H1 (cell line): ENCODE data around the gene SCGB3A1. TPM values are rescaled to one million over a fixed set of nuclear protein-coding genes. Genes with fewer than 3 reads are reported as not detected.

Source experiments
- CTCF ChIA-PET: fragments of 300-600 bp; sonication (Branson Sonifier 250); formaldehyde crosslinking; loops from one replicate; lab custom pipeline; 2021; ENCODE audit not compliant: partially characterized antibody; lab: Charles Lee
- POLR2A ChIA-PET: fragments of 300-600 bp; sonication (Branson Sonifier 250); formaldehyde crosslinking; loops from one replicate; lab custom pipeline; 2021; ENCODE audit warnings: inconsistent platforms; ENCODE audit not compliant: partially characterized antibody; lab: Charles Lee
- DNase-seq, 2 experiments: peaks; one replicate each; pipeline versions ENCODE4 v3.0.0 to v3.0.0-alpha.2; 2010 to 2022; ENCODE audit warnings: low spot score in 2 of 2, low read depth in 1 of 2, mixed read lengths in 1 of 2
- FAIRE-seq: peaks from 2 replicates; lab custom pipeline; 2011; peaks lifted over from hg19 to GRCh38; lab: Jason Lieb, UNC
- H2AFZ ChIP-seq: 2 replicates; pipeline ENCODE4 v1.8.1; 2012; ENCODE audit warnings: low read length, inconsistent platforms
- H2AK5ac ChIP-seq: 2 replicates; pipeline ENCODE4 v1.6.1; 2013; ENCODE audit warnings: low read depth, low read length
- H2BK120ac ChIP-seq: replicated peaks from 2 replicates; pipeline ENCODE3; 2013; ENCODE audit warnings: low read depth, low read length, inconsistent platforms
- H2BK12ac ChIP-seq: 2 replicates; pipeline ENCODE4 v1.6.1; 2013; ENCODE audit warnings: low read depth, low read length
- H2BK15ac ChIP-seq: 2 replicates; pipeline ENCODE4 v1.6.1; 2013; ENCODE audit warnings: low read length
- H2BK20ac ChIP-seq: 2 replicates; pipeline ENCODE4 v1.6.1; 2013; ENCODE audit warnings: low read length
- H2BK5ac ChIP-seq: 2 replicates; pipeline ENCODE4 v1.6.1; 2013; ENCODE audit warnings: low read depth, low read length
- H3K14ac ChIP-seq: 2 replicates; pipeline ENCODE4 v1.6.1; 2013; ENCODE audit warnings: inconsistent platforms; ENCODE audit not compliant: insufficient read length
- H3K18ac ChIP-seq: 2 replicates; pipeline ENCODE4 v1.6.1; 2013; ENCODE audit warnings: low read length; ENCODE audit errors: extremely low read depth
- H3K23ac ChIP-seq: 2 replicates; pipeline ENCODE4 v1.6.1; 2013; ENCODE audit warnings: inconsistent platforms; ENCODE audit not compliant: insufficient read length
- H3K23me2 ChIP-seq: 2 replicates; pipeline ENCODE4 v1.6.1; 2013; ENCODE audit warnings: low read depth, low read length
- H3K27ac ChIP-seq: 2 replicates; pipeline ENCODE4 v1.6.1; 2011; ENCODE audit warnings: low read depth, low read length, inconsistent platforms
- H3K27me3 ChIP-seq, 4 experiments: replicated peaks in 1 of 4; 1 replicate in 1 of 4; 2 replicates in 3 of 4; pipeline versions ENCODE4 v1.6.1 to v1.8.1; 2011 to 2013; ENCODE audit warnings: low read length in 3 of 4, mild to moderate bottlenecking in 3 of 4, inconsistent platforms in 2 of 4, mixed read lengths in 2 of 4, moderate library complexity in 1 of 4; ENCODE audit not compliant: control insufficient read depth in 3 of 4, insufficient read depth in 3 of 4; ENCODE audit errors: extremely low read depth in 1 of 4
- H3K36me3 ChIP-seq, 4 experiments: 2 replicates each; pipeline versions ENCODE4 v1.6.1 to v1.8.1; 2011 to 2013; ENCODE audit warnings: mild to moderate bottlenecking in 4 of 4, low read length in 3 of 4, moderate library complexity in 2 of 4, control low read depth in 1 of 4, inconsistent platforms in 1 of 4; ENCODE audit not compliant: insufficient read depth in 4 of 4, control insufficient read depth in 2 of 4
- H3K4ac ChIP-seq: replicated peaks from 2 replicates; pipeline ENCODE3; 2013; ENCODE audit warnings: low read length, low read depth, mixed read lengths, inconsistent platforms; ENCODE audit not compliant: insufficient read length
- H3K4me1 ChIP-seq, 4 experiments: replicated peaks in 1 of 4; 1 replicate in 1 of 4; 2 replicates in 3 of 4; pipeline versions ENCODE4 v1.6.1 to v1.8.1; 2011 to 2013; ENCODE audit warnings: low read length in 3 of 4, inconsistent platforms in 2 of 4, mixed read lengths in 1 of 4; ENCODE audit not compliant: insufficient read depth in 4 of 4, control insufficient read depth in 3 of 4
- H3K4me2 ChIP-seq, 2 experiments: 2 replicates each; pipeline versions ENCODE4 v1.6.1 to v1.8.1; 2011 to 2013; ENCODE audit warnings: low read depth in 2 of 2, low read length in 2 of 2, control low read depth in 1 of 2, inconsistent platforms in 1 of 2, mild to moderate bottlenecking in 1 of 2; ENCODE audit not compliant: insufficient read depth in 1 of 2
- H3K4me3 ChIP-seq, 4 experiments: fragments of 200-600, 300-600 bp in 1 of 4; sonication (generic), shearing (Covaris generic), sonication (Bioruptor Twin) in 1 of 4; 2 replicates each; pipeline versions ENCODE4 v1.5.1 to v1.8.1; 2011 to 2016; ENCODE audit warnings: low read length in 4 of 4, low read depth in 3 of 4, control low read depth in 2 of 4, inconsistent platforms in 2 of 4, mild to moderate bottlenecking in 2 of 4, mixed read lengths in 1 of 4, moderate library complexity in 1 of 4; ENCODE audit not compliant: insufficient read depth in 2 of 4; ENCODE audit errors: extremely low read depth in 1 of 4
- H3K56ac ChIP-seq: replicated peaks from 2 replicates; pipeline ENCODE3; 2013; ENCODE audit warnings: low read depth, mild to moderate bottlenecking, mixed read lengths, low read length, inconsistent platforms; ENCODE audit not compliant: insufficient read length
- H3K79me1 ChIP-seq: 2 replicates; pipeline ENCODE4 v1.6.1; 2013; ENCODE audit warnings: low read depth, low read length, control low read depth
- H3K79me2 ChIP-seq, 2 experiments: 2 replicates each; pipeline versions ENCODE4 v1.6.1 to v1.8.1; 2012 to 2013; ENCODE audit warnings: low read length in 2 of 2, mild to moderate bottlenecking in 2 of 2, inconsistent platforms in 1 of 2; ENCODE audit not compliant: insufficient read depth in 2 of 2, control insufficient read depth in 1 of 2
- H3K9ac ChIP-seq, 4 experiments: replicated peaks in 1 of 4; 1 replicate in 1 of 4; 2 replicates in 3 of 4; pipeline versions ENCODE4 v1.6.1 to v1.8.1; 2011 to 2013; ENCODE audit warnings: low read depth in 3 of 4, low read length in 3 of 4, control low read depth in 2 of 4, mild to moderate bottlenecking in 2 of 4, moderate library complexity in 2 of 4, inconsistent platforms in 1 of 4; ENCODE audit errors: extremely low read depth in 1 of 4
- H3K9me3 ChIP-seq, 2 experiments: 2 replicates each; pipeline versions ENCODE4 v1.6.1 to v1.8.1; 2012 to 2013; ENCODE audit warnings: mild to moderate bottlenecking in 2 of 2, moderate library complexity in 2 of 2, control low read depth in 1 of 2, inconsistent platforms in 1 of 2, low read depth in 1 of 2, low read length in 1 of 2, mixed read lengths in 1 of 2; ENCODE audit not compliant: insufficient read depth in 2 of 2
- H4K20me1 ChIP-seq, 2 experiments: replicated peaks in 1 of 2; 2 replicates each; pipeline versions ENCODE3 to v1.8.1; 2011 to 2013; ENCODE audit warnings: inconsistent platforms in 2 of 2, low read length in 2 of 2, mild to moderate bottlenecking in 1 of 2; ENCODE audit not compliant: insufficient read depth in 2 of 2, control insufficient read depth in 1 of 2
- H4K5ac ChIP-seq: 2 replicates; pipeline ENCODE4 v1.6.1; 2013; ENCODE audit warnings: low read length, low read depth, mixed read lengths, inconsistent platforms; ENCODE audit not compliant: insufficient read length
- H4K8ac ChIP-seq: 2 replicates; pipeline ENCODE4 v1.8.0; 2013; ENCODE audit warnings: mild to moderate bottlenecking, moderate library complexity, low read length, inconsistent platforms; ENCODE audit not compliant: insufficient read depth; ENCODE audit errors: extremely low read depth
- H4K91ac ChIP-seq: replicated peaks from 2 replicates; pipeline ENCODE3; 2013; ENCODE audit warnings: low read length, mixed read lengths, inconsistent platforms; ENCODE audit not compliant: insufficient read length
- BACH1 ChIP-seq: IDR thresholded peaks from 2 replicates; pipeline ENCODE4 v1.6.1; 2012; ENCODE audit warnings: low read length, improper control_type of control experiment
- EZH2 ChIP-seq: fragments of 200-600 bp; sonication (generic); IDR thresholded peaks from 2 replicates; pipeline ENCODE4 v1.7.1; 2012; ENCODE audit warnings: low read depth, mild to moderate bottlenecking, moderate library complexity, low read length, inconsistent platforms; ENCODE audit not compliant: severe bottlenecking
- PHF8 ChIP-seq: fragments of 200-600 bp; sonication (generic); conservative IDR thresholded peaks from 2 replicates; pipeline ENCODE4 v1.7.1; 2012; ENCODE audit warnings: low read depth, mild to moderate bottlenecking, inconsistent platforms, low read length, moderate library complexity
- TCF12 ChIP-seq: IDR thresholded peaks from 2 replicates; pipeline ENCODE4 v1.6.1; 2011; ENCODE audit warnings: low read depth, mild to moderate bottlenecking, low read length
- whole genome bisulfite sequencing, 2 experiments: shearing (Covaris generic) in 1 of 2; methylation state at CpG; one replicate each; pipeline versions ENCODE4 v1.1.6 to v1.1.7; 2013 to 2015; ENCODE audit warnings: low lambda C conversion rate in 2 of 2, mixed read lengths in 2 of 2, inconsistent platforms in 1 of 2, low coverage in 1 of 2, missing lambda C conversion rate in 1 of 2; ENCODE audit not compliant: insufficient replicate concordance in 2 of 2, insufficient coverage in 1 of 2, insufficient read length in 1 of 2; ENCODE audit errors: extremely low coverage in 1 of 2, missing lambda C conversion rate in 1 of 2; 5-methylcytosine and 5-hydroxymethylcytosine counted together
- polyA plus RNA-seq, 7 experiments: library from polyadenylated mRNA; depleted of rRNA in 3 of 7; stranded (reverse) in 5 of 7; unstranded in 2 of 7; fragments of >200 nt in 5 of 7; fragments of 200-250 nt in 2 of 7; gene quantifications; 1 replicate in 5 of 7; 2 replicates in 1 of 7; 4 replicates in 1 of 7; pipeline versions ENCODE4 v1.2.1 to v1.2.3, GENCODE V29; 2011 to 2013; ENCODE audit warnings: missing spikeins in 2 of 7, mixed read lengths in 2 of 7
- total RNA-seq: library from RNA; stranded (reverse); fragmentation: NEBNext Ultra II Directional; extraction: Animal tissue kit (Norgen Biotek cat#: 25700); gene quantifications from 2 replicates; pipeline ENCODE4 v1.2.1, GENCODE V29; 2021

SCGB3A1 gene
- total and polyA plus RNA-seq, 2 of the 8 experiments (the other 6 are each of a cell fraction or from before 2014, with no cell fraction given), result 0.20 TPM; not detected in 1

DNA sequence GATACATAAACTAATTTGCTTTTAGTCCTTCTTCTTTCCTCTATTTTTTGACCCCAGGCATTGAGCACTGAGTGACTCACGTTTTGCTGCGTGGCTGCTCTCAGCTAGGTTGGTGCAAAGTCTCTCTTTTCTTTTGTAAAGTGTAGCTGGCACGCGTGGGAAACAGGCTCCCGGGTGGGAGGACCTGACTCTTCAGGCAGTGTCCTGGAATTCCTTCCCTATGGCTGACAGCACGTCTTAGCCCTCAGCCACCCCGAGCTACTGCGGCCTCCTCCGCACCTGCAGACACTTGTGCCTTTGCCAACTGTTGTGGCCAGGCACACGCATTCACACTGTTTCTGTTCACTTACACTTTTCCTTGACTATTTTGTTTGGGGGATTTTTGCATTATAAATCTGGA lies 877 bp upstream of the SCGB3A1 start:
- H3K36me3 ChIP-seq, result no peaks in the 10 kb centered on the region; a peak in 1 of 8 replicates
- WGBS, 2 experiments, result 72% methylated on average over 10 of the region's 10 CpGs; no CpG with 5 or more reads in 1 of the 2 experiments
- no peak overlapping the region for H3K4me2 ChIP-seq
- POLR2A ChIA-PET, result no interaction called here
- H4K5ac ChIP-seq, result no peak overlapping the region
- peaks cover 22 to 51% (median 40%) of the 10 kb centered on the region in 4 experiments for H3K27me3 ChIP-seq
- no peaks in the 10 kb centered on the region for H3K79me2 ChIP-seq
- CTCF ChIA-PET, result interaction anchor here (1.0 to 1.6 kb wide), 4 partner anchors 12 to 126 kb away, joined by 3 to 7 read pairs (median 4); no protein-coding TSS in a partner anchor
- no peak overlapping the region for H3K9ac ChIP-seq
- no peak overlapping the region for H3K4ac ChIP-seq
- H2AK5ac ChIP-seq, result no peak overlapping the region
- no peak overlapping the region for H4K91ac ChIP-seq
- peaks cover 0 to 2% of the 10 kb centered on the region in 2 experiments for H4K20me1 ChIP-seq
- no peak overlapping the region for H3K23ac ChIP-seq
- H3K4me3 ChIP-seq, result peak overlapping the region in 1 of 4 experiments; percentile 69; a peak in 1 of 8 replicates
- no peak overlapping the region for H4K8ac ChIP-seq
- H2AFZ ChIP-seq, result no peak overlapping the region
- no peaks in the 10 kb centered on the region for H3K79me1 ChIP-seq
- H2BK12ac ChIP-seq, result no peak overlapping the region
- no peaks in the 10 kb centered on the region for H3K9me3 ChIP-seq
- no peak overlapping the region for H2BK120ac ChIP-seq
- peaks cover 0 to 9% (median 3%) of the 10 kb centered on the region in 4 experiments; a peak in 5 of 7 replicates for H3K4me1 ChIP-seq
- H3K18ac ChIP-seq, result no peak overlapping the region
- no peak overlapping the region for H3K14ac ChIP-seq
- no peak overlapping the region for H3K56ac ChIP-seq
- no peak for FAIRE-seq
- H2BK20ac ChIP-seq, result no peak overlapping the region
- H3K23me2 ChIP-seq, result peaks cover 20% of the 10 kb centered on the region; the same call in 1 of the 2 replicates
- no peak overlapping the region for H3K27ac ChIP-seq
- H2BK5ac ChIP-seq, result no peak overlapping the region
- no peak for DNase-seq
- no peak overlapping the region for H2BK15ac ChIP-seq
- TF ChIP-seq BACH1, result no peak
- TF ChIP-seq EZH2, result no peak
- no peak for TF ChIP-seq PHF8
- no peak for TF ChIP-seq TCF12
